ENCODE data around the gene CPPED1. TPM values are rescaled to one million over a fixed set of nuclear protein-coding genes. Genes with fewer than 3 reads are reported as not detected.

The CPPED1 gene
- total and polyA plus RNA-seq, 2 of the 4 experiments (the other 2 are of a cell fraction): 5.1 to 6.5 TPM

GRCh38 chr16:12758031-12758669 is 45.5 kb downstream of the CPPED1 start (continued):
- no peak for TF ChIP-seq RFX5 (IDR thresholded peaks at IDR 0.05; ENCODE audit: low read depth, low read length)
- no peak for TF ChIP-seq RAD21 (IDR thresholded peaks at IDR 0.05; ENCODE audit: low read length)
- TF ChIP-seq NFE2L2 (IDR thresholded peaks at IDR 0.05; ENCODE audit: low read depth, low read length): no peak
- TF ChIP-seq MXI1 (IDR thresholded peaks at IDR 0.05; ENCODE audit: borderline replicate concordance, low read depth, low read length): no peak

- no peak overlapping the region for H2AK9ac ChIP-seq (replicated peaks; ENCODE audit: low read depth, low read length, poor library complexity)
- no peak overlapping the region for H3K27ac ChIP-seq (ENCODE audit: insufficient read depth, low read length)
- POLR2A ChIA-PET (ENCODE audit: unreplicated experiment): no interaction called here
- no peak overlapping the region for H4K91ac ChIP-seq (ENCODE audit: insufficient read depth, low read depth, low read length)
- intact Hi-C loops (cut with micrococcal nuclease): no loop called here
- no peaks in the 10 kb centered on the region for H4K20me1 ChIP-seq (ENCODE audit: insufficient read depth, low read length)
- no peak overlapping the region for H4K8ac ChIP-seq (ENCODE audit: low read depth in 2 of 2, low read length in 2 of 2)
- H4K5ac ChIP-seq (ENCODE audit: low read depth, low read length): no peak overlapping the region
- ATAC-seq (ENCODE audit: low read depth): no peak
- no TSS peak for BruUV-seq (replicated peaks)
- no peak overlapping the region for H3K23ac ChIP-seq (ENCODE audit: low read depth, low read length)
- DNase-seq: no peak
- H3K4me3 ChIP-seq (ENCODE audit: insufficient read depth, low read depth, low read length): no peak overlapping the region
- no peaks in the 10 kb centered on the region for H3K27me3 ChIP-seq (ENCODE audit: control insufficient read depth, insufficient read depth, low read length)
- no peak overlapping the region for H2AFZ ChIP-seq (replicated peaks; ENCODE audit: low read length, poor library complexity)
- in situ Hi-C loops (cut with MboI; ENCODE audit: low sequenced_read_pairs): no loop called here
- no peak overlapping the region for H2AK5ac ChIP-seq (ENCODE audit: low read depth, low read length)
- no peak overlapping the region for H2BK15ac ChIP-seq (ENCODE audit: low read depth, low read length)
- H2BK120ac ChIP-seq (ENCODE audit: low read depth, low read length): no peak overlapping the region
- dilution Hi-C loops (cut with HindIII; ENCODE audit: low sequenced_read_pairs, unreplicated experiment): no loop called here
- WGBS, 2 experiments (ENCODE audit: extremely low coverage in 2 of 2, insufficient read length in 1 of 2): 14% methylated on average over 1 of the region's 7 CpGs; no CpG with 5 or more reads in 1 of the 2 experiments
- no peak overlapping the region for H3K18ac ChIP-seq (ENCODE audit: low read depth, low read length)
- H3K9me3 ChIP-seq (ENCODE audit: control insufficient read depth, insufficient read depth, low read length): no peaks in the 10 kb centered on the region
- no peaks in the 10 kb centered on the region for H3K36me3 ChIP-seq (ENCODE audit: control insufficient read depth, insufficient read depth, low read length)
- H3K9me1 ChIP-seq (ENCODE audit: insufficient read depth, low read length): no peaks in the 10 kb centered on the region
- H3K4me2 ChIP-seq (ENCODE audit: low read depth, low read length): no peak overlapping the region
- H3K4me1 ChIP-seq (ENCODE audit: control insufficient read depth, insufficient read depth, low read length): no peaks in the 10 kb centered on the region
- CTCF ChIA-PET: no interaction called here
- no peak overlapping the region for H3K9ac ChIP-seq (ENCODE audit: low read depth, low read length)
- no peak overlapping the region for H2BK20ac ChIP-seq (ENCODE audit: low read depth, low read length)
- H3K79me1 ChIP-seq (ENCODE audit: low read depth in 1 of 2, low read length in 2 of 2): no peaks in the 10 kb centered on the region
- no peak overlapping the region for H2BK5ac ChIP-seq (ENCODE audit: low read depth, low read length, poor library complexity, severe bottlenecking)
- H3K4ac ChIP-seq (ENCODE audit: low read depth, low read length): no peak overlapping the region
- H3K14ac ChIP-seq (replicated peaks; ENCODE audit: low read depth, low read length): no peak overlapping the region
- no peak overlapping the region for H3K56ac ChIP-seq (ENCODE audit: extremely low read depth, insufficient read depth, low read length)
- no peak for TF ChIP-seq RCOR1 (IDR thresholded peaks at IDR 0.05; ENCODE audit: insufficient replicate concordance, low read length)
- TF ChIP-seq CHD1 (IDR thresholded peaks at IDR 0.05; ENCODE audit: low read depth, low read length): no peak
- TF ChIP-seq RAD21 (IDR thresholded peaks at IDR 0.05; ENCODE audit: low read length): no peak
- TF ChIP-seq SMC3 (IDR thresholded peaks at IDR 0.05; ENCODE audit: low read depth, low read length): no peak
- no peak for TF ChIP-seq BHLHE40 (IDR thresholded peaks at IDR 0.05; ENCODE audit: low read depth, low read length)
- no peak for TF ChIP-seq USF2 (IDR thresholded peaks at IDR 0.05; ENCODE audit: low read depth, low read length)
- TF ChIP-seq MAZ (IDR thresholded peaks at IDR 0.05; ENCODE audit: borderline replicate concordance, low read depth, low read length): no peak
- TF ChIP-seq CEBPB (IDR thresholded peaks at IDR 0.05; ENCODE audit: low read depth, low read length): no peak
- TF ChIP-seq RFX5 (IDR thresholded peaks at IDR 0.05; ENCODE audit: low read depth, low read length): no peak
- TF ChIP-seq NFE2L2 (IDR thresholded peaks at IDR 0.05; ENCODE audit: low read depth, low read length): no peak
- TF ChIP-seq MXI1 (IDR thresholded peaks at IDR 0.05; ENCODE audit: borderline replicate concordance, low read depth, low read length): no peak
- TF ChIP-seq MAFK (IDR thresholded peaks at IDR 0.05; ENCODE audit: low read depth, low read length): no peak
- TF ChIP-seq ELK1 (IDR thresholded peaks at IDR 0.05; ENCODE audit: borderline replicate concordance, low read depth, low read length): no peak
Measured at GRCh38 chr16:12757546-12757945, 46.1 kb downstream of the CPPED1 start.

Data from IMR-90 (cell line).